VCaP (cell line): ENCODE measurements around the gene ULK2.

Source experiments
- H3K27ac ChIP-seq: fragments of 450-650 bp; 2 replicates; pipeline ENCODE4 v1.5.1; 2017
- TF ChIP-seq, protein P1 (sequence below): fragments of 450-650 bp; conservative IDR thresholded peaks from 2 replicates; pipeline ENCODE4 v1.5.1; 2017; ENCODE audit warnings: mild to moderate bottlenecking, moderate library complexity

ULK2 gene

DNA sequence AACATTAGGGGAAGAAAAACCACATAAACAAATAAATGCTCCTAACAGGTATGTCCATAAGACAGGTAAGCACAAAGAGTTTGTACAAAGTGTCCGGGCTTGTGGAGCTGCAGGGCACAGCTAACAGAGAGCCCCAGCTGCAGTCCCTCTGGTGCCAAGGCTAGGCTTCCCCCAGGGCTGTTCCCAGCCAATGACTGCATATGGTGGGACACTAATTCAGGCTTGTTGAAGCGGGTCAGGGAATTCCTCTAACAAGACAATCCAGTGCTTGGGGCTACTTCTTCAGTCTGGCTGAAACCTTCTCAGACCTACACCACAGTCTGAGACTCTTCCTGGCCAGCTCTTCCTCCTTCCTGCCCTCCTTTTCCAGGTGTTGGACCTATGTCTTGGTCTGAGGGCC lies 67.9 kb downstream of the ULK2 start:
- TF ChIP-seq, protein P1, sequence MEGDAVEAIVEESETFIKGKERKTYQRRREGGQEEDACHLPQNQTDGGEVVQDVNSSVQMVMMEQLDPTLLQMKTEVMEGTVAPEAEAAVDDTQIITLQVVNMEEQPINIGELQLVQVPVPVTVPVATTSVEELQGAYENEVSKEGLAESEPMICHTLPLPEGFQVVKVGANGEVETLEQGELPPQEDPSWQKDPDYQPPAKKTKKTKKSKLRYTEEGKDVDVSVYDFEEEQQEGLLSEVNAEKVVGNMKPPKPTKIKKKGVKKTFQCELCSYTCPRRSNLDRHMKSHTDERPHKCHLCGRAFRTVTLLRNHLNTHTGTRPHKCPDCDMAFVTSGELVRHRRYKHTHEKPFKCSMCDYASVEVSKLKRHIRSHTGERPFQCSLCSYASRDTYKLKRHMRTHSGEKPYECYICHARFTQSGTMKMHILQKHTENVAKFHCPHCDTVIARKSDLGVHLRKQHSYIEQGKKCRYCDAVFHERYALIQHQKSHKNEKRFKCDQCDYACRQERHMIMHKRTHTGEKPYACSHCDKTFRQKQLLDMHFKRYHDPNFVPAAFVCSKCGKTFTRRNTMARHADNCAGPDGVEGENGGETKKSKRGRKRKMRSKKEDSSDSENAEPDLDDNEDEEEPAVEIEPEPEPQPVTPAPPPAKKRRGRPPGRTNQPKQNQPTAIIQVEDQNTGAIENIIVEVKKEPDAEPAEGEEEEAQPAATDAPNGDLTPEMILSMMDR: no peak
- H3K27ac ChIP-seq: no peak overlapping the region

DNA sequence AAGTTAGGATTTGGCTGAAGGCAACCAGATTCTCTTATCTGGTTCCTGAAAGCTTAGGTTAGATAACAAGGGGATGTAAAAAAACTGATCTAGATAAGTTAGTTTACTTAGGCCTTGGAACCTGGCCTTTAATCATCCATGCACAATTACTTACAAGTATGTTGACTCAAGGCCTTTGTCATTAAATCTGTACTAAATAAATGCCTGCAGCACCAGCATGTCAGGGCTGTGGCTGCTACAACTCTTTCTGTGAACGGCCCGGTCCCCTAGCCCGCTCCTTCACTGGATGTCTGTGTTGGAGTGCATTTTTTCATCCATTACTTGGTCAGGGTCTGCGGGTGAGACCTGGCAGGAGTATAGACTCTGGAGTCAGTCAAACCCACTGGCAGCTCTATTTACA lies 71.3 kb downstream of the ULK2 start:
- TF ChIP-seq, protein P1: no peak
- H3K27ac ChIP-seq: no peak overlapping the region

DNA sequence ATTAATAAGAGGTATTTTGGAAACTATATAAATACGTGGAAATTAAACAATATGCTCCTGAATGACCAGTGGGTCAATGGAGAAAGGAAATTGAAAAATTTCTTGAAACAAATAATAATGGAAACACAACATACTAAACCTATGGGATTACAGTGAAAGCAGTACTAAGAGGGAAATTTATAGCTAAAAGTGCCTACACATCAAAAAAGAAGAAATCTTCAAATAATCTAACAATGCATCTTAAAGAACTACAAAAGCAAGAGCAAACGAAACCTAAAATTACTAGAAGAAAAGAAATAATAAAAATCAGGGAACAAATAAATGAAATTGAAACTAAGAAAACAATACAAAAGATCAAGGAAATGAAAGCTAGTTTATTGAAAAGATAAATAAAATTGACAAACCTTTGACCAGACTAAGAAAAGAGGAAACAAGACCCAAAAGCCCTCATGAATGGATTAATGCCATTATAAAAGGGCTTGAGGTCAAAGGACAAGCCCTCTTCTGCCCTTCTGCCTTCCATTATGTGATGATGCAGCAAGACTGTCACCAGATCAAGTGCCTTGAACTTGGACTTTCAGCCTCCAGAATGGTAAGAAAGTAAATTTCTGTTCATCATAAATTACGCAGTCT lies 75.7 kb downstream of the ULK2 start:
- TF ChIP-seq, protein P1: no peak
- H3K27ac ChIP-seq: no peak overlapping the region

DNA sequence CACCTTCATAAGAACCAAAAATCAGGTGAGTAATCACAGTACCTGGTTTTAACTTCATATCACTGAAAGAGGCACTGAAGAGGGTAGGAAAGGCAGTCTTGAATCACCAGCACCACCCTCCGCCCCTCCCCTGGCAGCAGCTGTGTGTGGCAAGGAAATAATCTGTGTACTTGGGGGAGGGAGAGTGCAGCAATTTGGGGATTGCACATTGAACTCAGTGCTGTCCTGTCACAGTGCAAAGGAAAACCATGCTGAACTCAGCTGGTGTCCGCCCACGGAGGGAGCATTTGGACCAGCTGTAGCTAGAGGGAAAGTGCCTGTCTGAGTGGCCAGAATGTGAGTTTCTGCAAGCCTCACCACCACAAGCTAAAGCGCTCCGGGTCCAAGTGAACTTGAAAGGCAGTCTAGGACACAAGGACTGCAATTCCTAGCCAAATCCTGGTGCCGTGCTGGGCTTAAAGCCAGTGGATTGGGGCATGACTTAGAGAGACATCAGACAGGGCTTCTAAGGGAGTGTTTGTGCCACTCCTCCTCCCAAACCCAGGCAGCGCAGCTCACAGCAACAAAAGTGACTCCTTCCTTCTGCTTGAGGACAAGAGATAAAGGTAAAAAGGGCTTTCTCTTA lies 79.9 kb downstream of the ULK2 start:
- no peak overlapping the region for H3K27ac ChIP-seq
- TF ChIP-seq, protein P1: no peak

DNA sequence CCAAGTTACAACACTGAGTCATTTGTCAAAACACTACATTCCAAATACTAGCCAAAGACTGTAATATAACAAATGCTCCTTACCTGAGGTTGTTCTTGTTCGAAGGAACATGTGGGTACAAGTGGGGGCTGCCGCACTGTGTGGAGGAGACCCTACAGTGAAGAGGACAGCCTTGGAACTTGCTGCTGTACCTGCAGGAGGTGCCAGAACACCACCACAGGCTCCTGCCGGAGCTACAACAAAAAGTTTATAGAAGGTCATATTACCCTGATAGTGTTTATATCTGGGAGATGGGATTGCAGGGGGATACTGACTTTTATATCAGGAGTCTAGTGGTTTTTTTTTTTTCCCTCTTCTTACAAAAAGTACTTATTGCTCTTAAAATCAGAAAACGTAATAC lies 81.9 kb downstream of the ULK2 start:
- TF ChIP-seq, protein P1: peak; percentile 22; the same call in 1 of the 2 replicates
- H3K27ac ChIP-seq: no peak overlapping the region

DNA sequence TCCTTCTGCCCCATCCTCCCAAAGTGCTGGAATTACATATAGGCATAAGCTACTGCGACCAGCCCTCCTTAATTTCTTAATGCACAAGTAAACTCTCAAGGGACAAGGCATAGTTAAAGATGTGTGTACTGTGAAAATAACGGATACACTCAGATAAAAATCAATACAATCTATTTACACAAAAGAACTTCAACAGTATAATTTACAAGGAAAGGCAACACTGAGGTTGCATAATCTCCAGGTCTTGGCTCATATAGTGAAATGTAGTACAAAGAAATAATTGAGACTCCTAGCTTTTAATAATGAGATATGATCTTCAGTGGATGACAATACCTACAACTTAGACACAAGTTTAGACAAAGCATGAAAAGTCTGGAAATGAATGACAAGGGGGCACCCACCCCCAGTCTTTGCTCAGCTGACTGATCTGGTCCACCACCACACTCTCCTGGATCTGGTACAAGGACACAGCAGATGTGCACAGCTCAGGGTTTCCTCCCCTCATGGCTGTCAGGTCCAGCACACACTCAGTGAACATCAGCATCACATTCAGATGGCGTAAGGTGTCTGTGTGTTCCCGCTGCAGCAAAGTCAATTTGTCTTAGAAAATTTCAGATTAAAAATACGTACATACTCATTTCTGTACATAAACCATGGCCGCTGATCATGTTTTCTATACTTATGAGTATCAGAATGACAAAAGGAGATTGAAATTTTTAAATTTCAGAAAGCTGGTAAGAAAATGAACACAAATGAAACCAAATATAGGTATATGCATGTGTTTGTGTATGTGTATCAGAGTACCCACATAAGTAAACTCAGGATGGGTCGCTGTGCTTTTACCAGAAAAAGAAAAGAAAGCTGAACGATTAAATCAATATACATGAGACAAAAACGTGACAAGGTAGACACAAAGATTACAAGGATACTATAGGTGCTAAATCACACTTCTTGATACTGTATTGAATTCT lies 86.0 kb downstream of the ULK2 start:
- peak overlapping the region; percentile 40 for H3K27ac ChIP-seq
- TF ChIP-seq, protein P1: no peak

DNA sequence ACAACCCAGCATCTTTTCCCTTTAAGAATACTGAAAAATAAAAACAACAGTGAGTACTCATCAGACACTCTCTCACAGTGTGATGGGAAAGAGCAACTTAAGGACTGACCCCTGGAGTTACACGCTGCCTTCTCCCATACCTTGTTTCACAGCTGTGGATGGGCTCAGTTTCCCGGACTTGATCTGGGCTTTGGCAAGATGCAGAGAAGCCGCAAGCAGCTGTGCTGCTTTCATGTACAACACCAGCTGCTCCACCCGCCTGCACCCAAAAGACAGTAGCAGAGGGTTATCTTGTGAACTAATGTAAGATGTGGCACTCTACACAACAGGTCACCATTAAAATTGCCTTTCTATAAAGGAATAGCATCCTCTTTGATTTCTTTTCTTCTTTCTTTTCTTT lies 86.9 kb downstream of the ULK2 start:
- peak overlapping the region; percentile 40; the same call in 1 of the 2 replicates for H3K27ac ChIP-seq
- TF ChIP-seq, protein P1: no peak
